K562 (cell line): Measurements from ENCODE around the gene KRTAP2-4. TPM values are rescaled to one million over a fixed set of nuclear protein-coding genes. Genes with fewer than 3 reads are reported as not detected.
"Not testable (repeated sequence)": the region's sequence is repeated elsewhere in the genome, so short reads cannot be mapped to it uniquely, and the experiment has no call there.

ENCODE experiments used
- ATAC-seq: fragments of 200-7000 bp; cut with Tn5 transposase; 3 replicates; pipeline ENCODE4 v1.9.1; 2020; ENCODE audit warnings: moderate library complexity
- BruUV-seq: library from RNA; stranded (reverse); fragments of 400-500 nt; replicated peaks from 2 replicates; lab custom pipeline; 2021; lab: Mats Ljungman, UMichigan
- CTCF ChIA-PET: fragments of 300-600 bp; formaldehyde crosslinking; extraction: SDS; loops from one replicate; lab custom pipeline; 2021; ENCODE audit warnings: low intra/inter-chr PET ratio; lab: Yijun Ruan, JAX
- POLR2A ChIA-PET: fragments of 300-600, 350-650 bp; sonication (Branson Sonifier 250); formaldehyde crosslinking; extraction: SDS; loops from one replicate; lab custom pipeline; 2021; ENCODE audit warnings: antibody characterized with exemption, inconsistent platforms; lab: Yijun Ruan, JAX
- DNase-seq, 4 experiments: peaks; one replicate each; pipeline versions ENCODE4 v3.0.0 to v3.0.0-alpha.2; 2011 to 2018; ENCODE audit warnings: low spot score in 3 of 4, mixed read lengths in 3 of 4; ENCODE audit errors: extremely low read depth in 1 of 4
- FAIRE-seq: peaks from 2 replicates; lab custom pipeline; 2011; peaks lifted over from hg19 to GRCh38; lab: Jason Lieb, UNC
- H2AFZ ChIP-seq: 2 replicates; pipeline ENCODE4 v1.6.0; 2011; ENCODE audit warnings: low read depth, low read length, control low read depth, inconsistent platforms
- H3K27ac ChIP-seq: fragments of 200-600 bp; 3 replicates; pipeline ENCODE4 v1.8.0; 2011; ENCODE audit warnings: low read depth, mild to moderate bottlenecking, control low read depth, inconsistent platforms, low read length, moderate library complexity, mixed read lengths; ENCODE audit errors: extremely low read depth
- H3K27me3 ChIP-seq, 2 experiments: fragments of 300-600 bp in 1 of 2; 2 replicates in 1 of 2; 3 replicates in 1 of 2; pipeline versions ENCODE4 v1.6.0 to v1.8.0; 2011; ENCODE audit warnings: inconsistent platforms in 2 of 2, low read length in 2 of 2, mild to moderate bottlenecking in 1 of 2, mixed read lengths in 1 of 2, moderate library complexity in 1 of 2; ENCODE audit not compliant: control insufficient read depth in 2 of 2, insufficient read depth in 2 of 2
- H3K36me3 ChIP-seq: fragments of 300-600 bp; 3 replicates; pipeline ENCODE4 v1.8.0; 2011; ENCODE audit warnings: mild to moderate bottlenecking, low read length, inconsistent platforms; ENCODE audit not compliant: control insufficient read depth, insufficient read depth
- H3K4me1 ChIP-seq, 2 experiments: fragments of 200-600 bp in 1 of 2; replicated peaks in 1 of 2; 2 replicates in 1 of 2; 3 replicates in 1 of 2; pipeline versions ENCODE4 v1.5.1 to v1.8.0; 2011; ENCODE audit warnings: inconsistent platforms in 2 of 2, low read length in 2 of 2, mild to moderate bottlenecking in 1 of 2, mixed read lengths in 1 of 2, moderate library complexity in 1 of 2; ENCODE audit not compliant: control insufficient read depth in 2 of 2, insufficient read depth in 2 of 2
- H3K4me2 ChIP-seq: 2 replicates; pipeline ENCODE4 v1.6.1; 2011; ENCODE audit warnings: low read length, control low read depth, inconsistent platforms, mixed read lengths; ENCODE audit not compliant: insufficient read depth
- H3K4me3 ChIP-seq: fragments of 200-600 bp; sonication (generic), shearing (Covaris generic); 2 replicates; pipeline ENCODE4 v1.5.1; 2016; ENCODE audit warnings: control low read depth, inconsistent platforms
- H3K79me2 ChIP-seq: fragments of 200-600 bp; 3 replicates; pipeline ENCODE4 v1.8.0; 2011; ENCODE audit warnings: low read length, inconsistent platforms; ENCODE audit not compliant: control insufficient read depth, insufficient read depth
- H3K9ac ChIP-seq, 2 experiments: 2 replicates each; pipeline versions ENCODE4 v1.6.0 to v1.6.1; 2011; ENCODE audit warnings: low read depth in 2 of 2, low read length in 2 of 2, control low read depth in 1 of 2, inconsistent platforms in 1 of 2, mild to moderate bottlenecking in 1 of 2, mixed read lengths in 1 of 2; ENCODE audit not compliant: insufficient read depth in 1 of 2
- H3K9me1 ChIP-seq: one replicate; pipeline ENCODE4 v1.6.0; 2011; ENCODE audit warnings: inconsistent platforms, mild to moderate bottlenecking, low read length, moderate library complexity; ENCODE audit not compliant: control insufficient read depth, insufficient read depth
- H3K9me3 ChIP-seq: replicated peaks from 2 replicates; pipeline ENCODE4 v1.5.1; 2011; ENCODE audit warnings: low read depth, low read length, inconsistent platforms; ENCODE audit not compliant: control insufficient read depth, insufficient read depth
- H4K20me1 ChIP-seq: replicated peaks from 2 replicates; pipeline ENCODE4 v1.6.1; 2011; ENCODE audit warnings: low read length, inconsistent platforms, mixed read lengths; ENCODE audit not compliant: control insufficient read depth, insufficient read depth
- HMG20B ChIP-seq: fragments of 250-450 bp; sonication (Bioruptor Pico); IDR thresholded peaks from 2 replicates; pipeline ENCODE4 v1.5.0; 2021; ENCODE audit warnings: mild to moderate bottlenecking
- RBM25 ChIP-seq: fragments of 200-400 bp; formaldehyde crosslinking; IDR thresholded peaks from 2 replicates; pipeline ENCODE4 v1.6.1; 2018; ENCODE audit warnings: low read length, low read depth, moderate library complexity; ENCODE audit not compliant: severe bottlenecking
- RFX1 ChIP-seq: fragments of 450-650 bp; IDR thresholded peaks from 2 replicates; pipeline ENCODE4 v1.6.1; 2016; ENCODE audit warnings: mild to moderate bottlenecking, moderate library complexity
- SREBF1 ChIP-seq: fragments of 150-350 bp; IDR thresholded peaks from 2 replicates; pipeline ENCODE4 v1.6.1; 2014; ENCODE audit warnings: antibody characterized with exemption, low read depth, low read length, borderline replicate concordance
- SUPT5H ChIP-seq: fragments of 450-650 bp; IDR thresholded peaks from 2 replicates; pipeline ENCODE4 v1.6.1; 2016
- ZNF12 ChIP-seq: sonication (generic); formaldehyde crosslinking; IDR thresholded peaks from 2 replicates; pipeline ENCODE4 v1.4.0; 2020; ENCODE audit warnings: mild to moderate bottlenecking, missing genetic modification reagents
- ZNF146 ChIP-seq: IDR thresholded peaks from one replicate; pipeline ENCODE4 v1.6.1; 2018; ENCODE audit warnings: missing compliant biosample characterization; ENCODE audit not compliant: unreplicated experiment
- ZNF184 ChIP-seq: sonication (generic); formaldehyde crosslinking; IDR thresholded peaks from 2 replicates; pipeline ENCODE4 v1.5.0; 2020; ENCODE audit warnings: missing genetic modification reagents
- WGBS: fragments of 100-300 bp; shearing (Covaris generic); methylation state at CpG from one replicate; pipeline ENCODE4 v1.1.6; 2016; ENCODE audit warnings: low coverage, mixed read lengths; ENCODE audit not compliant: insufficient coverage; ENCODE audit errors: missing lambda C conversion rate; 5-methylcytosine and 5-hydroxymethylcytosine counted together
- in situ Hi-C: fragments of 300-500 bp; cut with MboI; formaldehyde crosslinking; loops from 4 replicates; pipeline ENCODE4 v1.15.0; 2018; ENCODE audit warnings: inconsistent platforms, mixed read lengths
- intact Hi-C: fragments of 100-400 bp; cut with micrococcal nuclease; formaldehyde crosslinking; loops from 2 replicates; pipeline ENCODE4 v1.14.2; 2022
- polyA plus RNA-seq, 8 experiments: library from polyadenylated mRNA; depleted of rRNA in 4 of 8; stranded (reverse) in 5 of 8; unstranded in 3 of 8; fragments of >200 nt; fragmentation: Nextera tagmentation in 2 of 8; fragmentation: Illumina TruSeq in 1 of 8; extraction: Ambion mirVana in 2 of 8; extraction: Trizol in 1 of 8; gene quantifications; 2 replicates each; pipeline versions ENCODE4 v1.2.1 to v1.2.3, GENCODE V29; 2011 to 2014; ENCODE audit warnings: inconsistent platforms in 1 of 8, missing spikeins in 1 of 8
- total RNA-seq, 7 experiments: library from RNA; depleted of rRNA in 6 of 7; stranded (reverse); fragments of >200 nt in 6 of 7; fragmentation: Illumina TruSeq in 2 of 7; extraction: Trizol in 2 of 7; gene quantifications; 2 replicates each; pipeline versions ENCODE4 v1.2.1 to v1.2.3, GENCODE V29; 2011 to 2021; ENCODE audit warnings: low replicate concordance in 1 of 7
- TF ChIP-seq, protein P1 (sequence below): fragments of 250-450 bp; sonication (Bioruptor Pico); IDR thresholded peaks from 2 replicates; pipeline ENCODE4 v1.8.0; 2022; ENCODE audit warnings: inconsistent platforms

KRTAP2-4 gene
- total and polyA plus RNA-seq, 9 of the 15 experiments (the other 6 are each of a cell fraction or from before 2014, with no cell fraction given) = not detected

- no peak for DNase-seq
- 1% methylated on average over 5 of the region's 5 CpGs for WGBS
- FAIRE-seq = no peak
- CTCF ChIA-PET = interaction anchor here (0.7 kb wide), 1 partner anchor 206 kb away, joined by 3 read pairs; no protein-coding TSS in a partner anchor
- no peak overlapping the region for H3K4me2 ChIP-seq
- no peaks in the 10 kb centered on the region for H3K36me3 ChIP-seq
- H3K9ac ChIP-seq = no peak overlapping the region
- H3K9me3 ChIP-seq = no peaks in the 10 kb centered on the region
- no peaks in the 10 kb centered on the region; the same call in 1 of the 2 replicates for H4K20me1 ChIP-seq
- H3K79me2 ChIP-seq = no peaks in the 10 kb centered on the region
- no peak overlapping the region for H3K27ac ChIP-seq
- peaks cover 4 to 5% of the 10 kb centered on the region in 2 experiments; a peak in 4 of 5 replicates for H3K27me3 ChIP-seq
- no peak overlapping the region for H3K4me3 ChIP-seq
- H2AFZ ChIP-seq = no peak overlapping the region
- no TSS peak for BruUV-seq
- TF ChIP-seq ZNF184 (no peak), ZNF12 (no peak), SUPT5H (no peak), HMG20B (CRISPR knock-in tag) (no peak)
- ATAC-seq = no peak
- intact Hi-C loops (no loop called here), in situ Hi-C loops (no loop called here)
- POLR2A ChIA-PET = interaction anchor here (0.9 to 1.3 kb wide), 2 partner anchors 29 to 239 kb away, joined by 3 to 4 read pairs; no protein-coding TSS in a partner anchor
- H3K9me1 ChIP-seq = no peaks in the 10 kb centered on the region
- H3K4me1 ChIP-seq = no peaks in the 10 kb centered on the region
These were observed 6.9 kb downstream of the KRTAP2-4 start for GRCh38 chr17:41058741-41059140.

DNA sequence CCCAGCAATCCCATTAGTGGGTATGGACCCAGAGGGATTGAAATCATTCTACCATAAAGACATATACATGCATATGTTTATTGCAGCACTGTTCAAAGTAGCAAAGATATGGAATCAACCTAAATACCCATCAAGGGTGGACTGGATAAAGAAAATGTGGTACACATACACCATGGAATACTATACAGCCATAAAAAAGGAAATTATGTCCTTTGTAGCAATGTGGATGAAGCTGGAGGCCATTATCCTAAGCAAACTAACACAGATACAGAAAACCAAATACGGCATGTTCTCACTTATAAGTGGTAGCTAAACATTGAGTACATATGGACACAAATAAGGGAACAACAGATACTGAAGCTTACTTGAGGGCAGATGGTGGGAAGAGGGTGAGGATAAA, 8.1 kb downstream of the KRTAP2-4 start:
- no peak overlapping the region for H2AFZ ChIP-seq
- no peak overlapping the region for H3K27ac ChIP-seq
- H3K27me3 ChIP-seq = peaks cover 4 to 5% of the 10 kb centered on the region in 2 experiments; a peak in 4 of 5 replicates
- DNase-seq (no peak), ATAC-seq (no peak), FAIRE-seq (no peak)
- BruUV-seq = no TSS peak
- no peak overlapping the region for H3K4me3 ChIP-seq
- POLR2A ChIA-PET = no interaction called here
- no peaks in the 10 kb centered on the region for H3K9me1 ChIP-seq
- H3K9me3 ChIP-seq = no peaks in the 10 kb centered on the region
- no peaks in the 10 kb centered on the region for H3K36me3 ChIP-seq
- H3K4me1 ChIP-seq = no peaks in the 10 kb centered on the region
- in situ Hi-C loops (no loop called here), intact Hi-C loops (no loop called here)
- 0% methylated on average over 1 of the region's 1 CpG for WGBS
- no peak overlapping the region for H3K9ac ChIP-seq
- H3K79me2 ChIP-seq = no peaks in the 10 kb centered on the region
- H3K4me2 ChIP-seq = no peak overlapping the region
- H4K20me1 ChIP-seq = no peaks in the 10 kb centered on the region; the same call in 1 of the 2 replicates
- CTCF ChIA-PET = no interaction called here
- TF ChIP-seq SREBF1 (no peak), RFX1 (no peak), RBM25 (peak; percentile 71), ZNF146 (CRISPR knock-in tag) (peak; percentile 92)
- TF ChIP-seq, protein P1, sequence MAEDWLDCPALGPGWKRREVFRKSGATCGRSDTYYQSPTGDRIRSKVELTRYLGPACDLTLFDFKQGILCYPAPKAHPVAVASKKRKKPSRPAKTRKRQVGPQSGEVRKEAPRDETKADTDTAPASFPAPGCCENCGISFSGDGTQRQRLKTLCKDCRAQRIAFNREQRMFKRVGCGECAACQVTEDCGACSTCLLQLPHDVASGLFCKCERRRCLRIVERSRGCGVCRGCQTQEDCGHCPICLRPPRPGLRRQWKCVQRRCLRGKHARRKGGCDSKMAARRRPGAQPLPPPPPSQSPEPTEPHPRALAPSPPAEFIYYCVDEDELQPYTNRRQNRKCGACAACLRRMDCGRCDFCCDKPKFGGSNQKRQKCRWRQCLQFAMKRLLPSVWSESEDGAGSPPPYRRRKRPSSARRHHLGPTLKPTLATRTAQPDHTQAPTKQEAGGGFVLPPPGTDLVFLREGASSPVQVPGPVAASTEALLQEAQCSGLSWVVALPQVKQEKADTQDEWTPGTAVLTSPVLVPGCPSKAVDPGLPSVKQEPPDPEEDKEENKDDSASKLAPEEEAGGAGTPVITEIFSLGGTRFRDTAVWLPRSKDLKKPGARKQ = no peak

DNA sequence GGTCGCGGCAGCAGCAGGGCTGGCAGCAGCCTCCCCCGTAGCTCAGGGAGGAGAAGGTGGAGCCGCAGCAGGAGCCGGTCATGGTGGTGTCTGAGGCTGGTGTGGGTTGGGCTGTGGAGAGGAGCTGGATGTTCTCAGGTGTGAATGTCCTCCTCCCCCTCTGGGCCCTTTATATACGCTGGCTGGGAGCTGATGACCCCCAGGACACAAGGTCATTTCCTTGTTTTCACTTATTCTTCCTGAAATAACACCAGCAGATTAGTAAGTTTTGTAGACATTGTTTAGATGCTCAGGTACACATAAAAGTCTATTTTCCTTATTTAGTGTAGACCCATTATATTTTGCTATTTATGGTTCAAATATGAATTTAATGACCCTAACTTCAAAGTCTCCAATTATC, 10.5 kb downstream of the KRTAP2-4 start, which contains the start of gene KRTAP2-2:
KRTAP2-2 (minus strand) TSS at position 101 of the 400 bp plus-strand sequence; CDS start at position 82, 19 bp downstream.
- H3K27ac ChIP-seq, in situ Hi-C loops, H3K9me1 ChIP-seq, H3K4me1 ChIP-seq, DNase-seq, H3K79me2 ChIP-seq, FAIRE-seq, H2AFZ ChIP-seq, H3K36me3 ChIP-seq, intact Hi-C loops, H3K9ac ChIP-seq, ATAC-seq, H3K27me3 ChIP-seq, H3K4me2 ChIP-seq, H3K4me3 ChIP-seq, H4K20me1 ChIP-seq, POLR2A ChIA-PET, BruUV-seq, CTCF ChIA-PET, H3K9me3 ChIP-seq: not testable (repeated sequence)
- WGBS = 0% methylated on average over 1 of the region's 6 CpGs
